Transverse colon (tissue), 4 donors: ENCODE measurements around the gene EPHA8. TPM values are rescaled to one million over a fixed set of nuclear protein-coding genes. Genes with fewer than 3 reads are reported as not detected.

Experiments used
- DNase-seq: peaks from one replicate; pipeline ENCODE4 v3.0.0-alpha.2; 2019
- H3K27ac ChIP-seq, 4 donors: fragments of 200-600 bp; sonication (generic); 2 replicates each; pipeline ENCODE4 v1.5.1; 2016 to 2018; ENCODE audit warnings: inconsistent platforms in 4 of 4
- H3K27me3 ChIP-seq: fragments of 200-600 bp; sonication (generic); 2 replicates; pipeline ENCODE4 v1.5.1; 2017; ENCODE audit warnings: inconsistent platforms
- H3K36me3 ChIP-seq, 4 donors: fragments of 200-600 bp; sonication (generic); 2 replicates each; pipeline ENCODE4 v1.5.1; 2017 to 2019; ENCODE audit warnings: inconsistent platforms in 4 of 4
- H3K4me1 ChIP-seq, 4 donors: fragments of 200-600 bp; sonication (generic); 2 replicates each; pipeline ENCODE4 v1.5.1; 2017 to 2020; ENCODE audit warnings: inconsistent platforms in 4 of 4
- H3K4me3 ChIP-seq, 4 donors: fragments of 200-600 bp; sonication (generic); 1 replicate in 1 of 4; 2 replicates in 3 of 4; pipeline versions ENCODE4 v1.5.1 to v1.6.1; 2017 to 2019; ENCODE audit warnings: inconsistent platforms in 4 of 4
- H3K9me3 ChIP-seq, 2 donors: fragments of 200-600 bp; sonication (generic); 2 replicates each; pipeline ENCODE4 v1.5.1; 2017 to 2019; ENCODE audit warnings: inconsistent platforms in 2 of 2
- EP300 ChIP-seq: sonication (generic); formaldehyde crosslinking; IDR thresholded peaks from one replicate; pipeline ENCODE4 v1.6.1; 2017; ENCODE audit warnings: antibody characterized with exemption, low read depth
- POLR2A ChIP-seq: fragments of 450-650 bp; IDR thresholded peaks from one replicate; pipeline ENCODE4 v1.6.1; 2016; ENCODE audit warnings: antibody characterized with exemption, mild to moderate bottlenecking, moderate library complexity
- POLR2AphosphoS5 ChIP-seq, 3 donors: sonication (generic); formaldehyde crosslinking; IDR thresholded peaks; one replicate each; pipeline ENCODE4 v1.6.1; 2016; ENCODE audit warnings: antibody characterized with exemption in 3 of 3
- WGBS, 2 donors: methylation state at CpG; one replicate each; pipeline ENCODE4 v1.1.5; 2018; ENCODE audit warnings: low coverage in 1 of 2; 5-methylcytosine and 5-hydroxymethylcytosine counted together
- in situ Hi-C, 4 donors: fragments of 200-750 bp; cut with MboI; loops; one replicate each; pipeline versions ENCODE4 v1.15.0 to v1.15.1; 2017; ENCODE audit warnings: low sequenced_read_pairs in 3 of 4, low pct_ligation_motif_present in 1 of 4, low pct_unique_long_range_greater_than_20kb in 1 of 4
- intact Hi-C: fragments of 100-400 bp; cut with DNase I; formaldehyde crosslinking; loops from one replicate; pipeline ENCODE4 v1.15.1; 2023; ENCODE audit warnings: low total_unique reads
- total RNA-seq, 4 donors: library from RNA; depleted of rRNA; stranded (reverse); fragments of >200 nt; gene quantifications; one replicate each; pipeline ENCODE4 v1.1.0, GENCODE V29; 2016
- TF ChIP-seq, protein P1 (sequence below), 5 experiments: fragments of 200-600 bp in 3 of 5; fragments of 450-650 bp in 2 of 5; sonication (generic) in 3 of 5; IDR thresholded peaks; 1 replicate in 2 of 5; 2 replicates in 3 of 5; pipeline ENCODE4 v1.5.1; 2016 to 2017; ENCODE audit warnings: antibody characterized with exemption in 5 of 5, inconsistent platforms in 3 of 5, mild to moderate bottlenecking in 2 of 5, moderate library complexity in 1 of 5

The EPHA8 gene
- total RNA-seq, 4 donors from 2014 or later, result not detected

DNA sequence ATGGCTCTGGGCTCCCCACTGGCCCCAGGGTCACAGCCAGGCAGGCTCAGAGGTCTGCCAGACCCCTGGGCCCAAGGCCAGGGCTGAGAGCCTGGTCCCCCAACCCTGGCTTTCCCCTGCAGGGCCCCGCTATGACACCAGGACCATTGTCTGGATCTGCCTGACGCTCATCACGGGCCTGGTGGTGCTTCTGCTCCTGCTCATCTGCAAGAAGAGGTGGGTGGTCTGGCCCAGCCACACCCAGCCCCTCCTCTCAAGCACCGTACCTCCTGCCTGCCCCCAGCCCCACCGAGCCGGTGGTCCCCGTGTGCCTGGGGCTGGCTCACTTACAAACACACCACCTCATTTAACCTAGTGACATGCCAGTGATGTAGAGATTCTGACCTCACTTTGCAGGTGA is 31.8 kb downstream of the EPHA8 start:
- Histone ChIP-seq H3K9me3 (no peaks in the 10 kb centered on the region), H3K27ac (no peak overlapping the region), H3K27me3 (peaks cover 75% of the 10 kb centered on the region), H3K36me3 (no peaks in the 10 kb centered on the region), H3K4me1 (no peaks in the 10 kb centered on the region), H3K4me3 (no peak overlapping the region)
- in situ Hi-C loops (no loop called here), intact Hi-C loops (no loop called here)
- TF ChIP-seq EP300, result no peak
- TF ChIP-seq, protein P1, sequence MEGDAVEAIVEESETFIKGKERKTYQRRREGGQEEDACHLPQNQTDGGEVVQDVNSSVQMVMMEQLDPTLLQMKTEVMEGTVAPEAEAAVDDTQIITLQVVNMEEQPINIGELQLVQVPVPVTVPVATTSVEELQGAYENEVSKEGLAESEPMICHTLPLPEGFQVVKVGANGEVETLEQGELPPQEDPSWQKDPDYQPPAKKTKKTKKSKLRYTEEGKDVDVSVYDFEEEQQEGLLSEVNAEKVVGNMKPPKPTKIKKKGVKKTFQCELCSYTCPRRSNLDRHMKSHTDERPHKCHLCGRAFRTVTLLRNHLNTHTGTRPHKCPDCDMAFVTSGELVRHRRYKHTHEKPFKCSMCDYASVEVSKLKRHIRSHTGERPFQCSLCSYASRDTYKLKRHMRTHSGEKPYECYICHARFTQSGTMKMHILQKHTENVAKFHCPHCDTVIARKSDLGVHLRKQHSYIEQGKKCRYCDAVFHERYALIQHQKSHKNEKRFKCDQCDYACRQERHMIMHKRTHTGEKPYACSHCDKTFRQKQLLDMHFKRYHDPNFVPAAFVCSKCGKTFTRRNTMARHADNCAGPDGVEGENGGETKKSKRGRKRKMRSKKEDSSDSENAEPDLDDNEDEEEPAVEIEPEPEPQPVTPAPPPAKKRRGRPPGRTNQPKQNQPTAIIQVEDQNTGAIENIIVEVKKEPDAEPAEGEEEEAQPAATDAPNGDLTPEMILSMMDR (IDR thresholded peaks at IDR 0.05), result no peak
- TF ChIP-seq POLR2AphosphoS5 (IDR thresholded peaks at IDR 0.05), result no peak
- TF ChIP-seq POLR2A, result no peak
- 67% methylated on average over 7 of the region's 7 CpGs; no CpG with 5 or more reads in 1 of the 2 donors for WGBS, 2 donors
- DNase-seq, result no peak

DNA sequence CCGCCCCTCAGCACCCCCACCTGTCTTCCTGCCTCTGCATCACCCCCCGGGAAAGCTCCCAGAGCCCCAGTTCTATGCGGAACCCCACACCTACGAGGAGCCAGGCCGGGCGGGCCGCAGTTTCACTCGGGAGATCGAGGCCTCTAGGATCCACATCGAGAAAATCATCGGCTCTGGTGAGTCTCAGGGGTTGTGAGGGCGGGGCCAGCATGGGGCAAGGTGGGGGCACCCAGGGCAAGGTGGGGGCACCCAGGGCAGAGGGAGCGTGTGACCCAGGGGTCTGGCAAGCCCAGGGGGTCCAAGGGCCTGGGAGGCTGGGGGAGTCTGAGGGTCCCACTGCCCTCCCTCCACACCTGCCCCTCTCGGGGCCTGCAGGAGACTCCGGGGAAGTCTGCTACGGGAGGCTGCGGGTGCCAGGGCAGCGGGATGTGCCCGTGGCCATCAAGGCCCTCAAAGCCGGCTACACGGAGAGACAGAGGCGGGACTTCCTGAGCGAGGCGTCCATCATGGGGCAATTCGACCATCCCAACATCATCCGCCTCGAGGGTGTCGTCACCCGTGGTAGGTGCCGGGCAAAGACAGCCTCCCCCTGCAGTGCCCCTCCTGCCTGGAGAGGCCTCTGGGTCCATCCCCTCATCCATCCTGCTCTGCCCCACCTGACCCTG is 34.1 kb downstream of the EPHA8 start:
- 71% methylated on average over 30 of the region's 30 CpGs; no CpG with 5 or more reads in 1 of the 2 donors for WGBS, 2 donors
- H3K27me3 ChIP-seq, result peaks cover 72% of the 10 kb centered on the region
- intact Hi-C loops, result no loop called here

DNA sequence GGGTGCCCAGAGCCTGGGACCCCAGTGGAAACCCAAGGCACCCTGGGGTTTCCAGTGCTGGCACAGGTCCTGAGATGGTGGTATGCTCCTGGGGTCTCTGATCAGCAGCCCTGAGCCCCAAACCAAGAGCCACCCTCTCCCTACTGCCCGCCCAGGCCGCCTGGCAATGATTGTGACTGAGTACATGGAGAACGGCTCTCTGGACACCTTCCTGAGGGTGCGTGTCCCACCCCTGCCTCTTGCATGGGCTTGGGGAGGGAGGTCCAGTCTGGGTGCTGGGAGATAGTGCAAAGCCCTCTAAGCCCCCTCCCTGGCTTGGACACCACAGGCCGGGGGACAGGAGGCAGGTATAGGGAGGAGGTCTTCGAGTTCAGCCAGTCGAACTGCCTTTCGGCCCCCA is 34.7 kb downstream of the EPHA8 start:
- WGBS, 2 donors, result 82% methylated on average over 8 of the region's 8 CpGs; no CpG with 5 or more reads in 1 of the 2 donors
- in situ Hi-C loops (no loop called here), intact Hi-C loops (no loop called here)
- H3K27ac ChIP-seq, result no peak overlapping the region
- H3K36me3 ChIP-seq, result no peaks in the 10 kb centered on the region
- no peak overlapping the region for H3K4me3 ChIP-seq
- no peaks in the 10 kb centered on the region for H3K4me1 ChIP-seq
- peaks cover 72% of the 10 kb centered on the region for H3K27me3 ChIP-seq
- no peak for DNase-seq
- no peaks in the 10 kb centered on the region for H3K9me3 ChIP-seq
- TF ChIP-seq POLR2AphosphoS5 (IDR thresholded peaks at IDR 0.05) (no peak), POLR2A (no peak), EP300 (no peak)
- TF ChIP-seq, protein P1 (IDR thresholded peaks at IDR 0.05), result no peak

More for the DNA sequence above, 34.1 kb downstream of the EPHA8 start:
- no peaks in the 10 kb centered on the region for H3K9me3 ChIP-seq
- H3K36me3 ChIP-seq, result no peaks in the 10 kb centered on the region
- no peak overlapping the region for H3K4me3 ChIP-seq
- H3K27ac ChIP-seq, result no peak overlapping the region
- no peaks in the 10 kb centered on the region for H3K4me1 ChIP-seq
- no peak for DNase-seq
- TF ChIP-seq, protein P1 (IDR thresholded peaks at IDR 0.05), result no peak
- no peak for TF ChIP-seq POLR2A
- TF ChIP-seq EP300, result no peak
- no peak for TF ChIP-seq POLR2AphosphoS5 (IDR thresholded peaks at IDR 0.05)
- in situ Hi-C loops, result no loop called here

DNA sequence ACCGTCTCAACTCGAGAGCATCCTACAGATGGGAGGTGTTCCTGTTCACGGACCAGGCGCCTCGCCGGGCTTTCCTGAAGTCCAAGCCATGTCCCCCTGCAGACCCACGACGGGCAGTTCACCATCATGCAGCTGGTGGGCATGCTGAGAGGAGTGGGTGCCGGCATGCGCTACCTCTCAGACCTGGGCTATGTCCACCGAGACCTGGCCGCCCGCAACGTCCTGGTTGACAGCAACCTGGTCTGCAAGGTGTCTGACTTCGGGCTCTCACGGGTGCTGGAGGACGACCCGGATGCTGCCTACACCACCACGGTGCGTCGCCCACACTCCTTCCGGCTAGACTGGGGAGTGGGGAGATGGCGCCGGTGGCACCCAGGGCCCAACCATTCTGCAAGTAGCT is 35.4 kb downstream of the EPHA8 start:
- Histone ChIP-seq H3K27ac (no peak overlapping the region), H3K4me3 (no peak overlapping the region), H3K4me1 (no peaks in the 10 kb centered on the region), H3K27me3 (peaks cover 72% of the 10 kb centered on the region), H3K36me3 (no peaks in the 10 kb centered on the region), H3K9me3 (no peaks in the 10 kb centered on the region)
- WGBS, 2 donors, result 61 to 76% methylated on average over 7 to 22 of the region's 24 CpGs
- intact Hi-C loops, result no loop called here
- in situ Hi-C loops, result no loop called here
- DNase-seq, result no peak
- TF ChIP-seq POLR2AphosphoS5 (IDR thresholded peaks at IDR 0.05) (no peak), POLR2A (no peak), EP300 (no peak)
- TF ChIP-seq, protein P1 (IDR thresholded peaks at IDR 0.05), result no peak
